Cardiac fibroblast (primary cell): ENCODE measurements around the gene CENATAC.

Source experiments
- DNase-seq, 2 donors: peaks; one replicate each; pipeline versions ENCODE4 v3.0.0 to v3.0.0-alpha.2; 2010; ENCODE audit warnings: low read depth in 2 of 2
- H3K4me3 ChIP-seq, 2 donors: replicated peaks in 1 of 2; 1 replicate in 1 of 2; 2 replicates in 1 of 2; pipeline ENCODE4 v1.5.1; 2011; ENCODE audit warnings: low read depth in 2 of 2, low read length in 2 of 2, mild to moderate bottlenecking in 2 of 2, moderate library complexity in 1 of 2
- TF ChIP-seq, protein P1 (sequence below): IDR thresholded peaks from one replicate; pipeline ENCODE4 v1.5.1; 2011; ENCODE audit warnings: low read depth, mild to moderate bottlenecking, low read length, inconsistent platforms

The CENATAC gene

GRCh38 chr11:119026970-119027369, 29.0 kb downstream of the CENATAC start:
- H3K4me3 ChIP-seq = no peak overlapping the region
- no peak for DNase-seq
- TF ChIP-seq, protein P1, sequence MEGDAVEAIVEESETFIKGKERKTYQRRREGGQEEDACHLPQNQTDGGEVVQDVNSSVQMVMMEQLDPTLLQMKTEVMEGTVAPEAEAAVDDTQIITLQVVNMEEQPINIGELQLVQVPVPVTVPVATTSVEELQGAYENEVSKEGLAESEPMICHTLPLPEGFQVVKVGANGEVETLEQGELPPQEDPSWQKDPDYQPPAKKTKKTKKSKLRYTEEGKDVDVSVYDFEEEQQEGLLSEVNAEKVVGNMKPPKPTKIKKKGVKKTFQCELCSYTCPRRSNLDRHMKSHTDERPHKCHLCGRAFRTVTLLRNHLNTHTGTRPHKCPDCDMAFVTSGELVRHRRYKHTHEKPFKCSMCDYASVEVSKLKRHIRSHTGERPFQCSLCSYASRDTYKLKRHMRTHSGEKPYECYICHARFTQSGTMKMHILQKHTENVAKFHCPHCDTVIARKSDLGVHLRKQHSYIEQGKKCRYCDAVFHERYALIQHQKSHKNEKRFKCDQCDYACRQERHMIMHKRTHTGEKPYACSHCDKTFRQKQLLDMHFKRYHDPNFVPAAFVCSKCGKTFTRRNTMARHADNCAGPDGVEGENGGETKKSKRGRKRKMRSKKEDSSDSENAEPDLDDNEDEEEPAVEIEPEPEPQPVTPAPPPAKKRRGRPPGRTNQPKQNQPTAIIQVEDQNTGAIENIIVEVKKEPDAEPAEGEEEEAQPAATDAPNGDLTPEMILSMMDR = no peak

- TF ChIP-seq, protein P1 = no peak
- DNase-seq = no peak
- H3K4me3 ChIP-seq = no peak overlapping the region
Observed at GRCh38 chr11:119027561-119028345, 29.8 kb downstream of the CENATAC start.

GRCh38 chr11:119028346-119029068, 30.6 kb downstream of the CENATAC start:
- TF ChIP-seq, protein P1 = no peak
- no peak overlapping the region for H3K4me3 ChIP-seq

DNA sequence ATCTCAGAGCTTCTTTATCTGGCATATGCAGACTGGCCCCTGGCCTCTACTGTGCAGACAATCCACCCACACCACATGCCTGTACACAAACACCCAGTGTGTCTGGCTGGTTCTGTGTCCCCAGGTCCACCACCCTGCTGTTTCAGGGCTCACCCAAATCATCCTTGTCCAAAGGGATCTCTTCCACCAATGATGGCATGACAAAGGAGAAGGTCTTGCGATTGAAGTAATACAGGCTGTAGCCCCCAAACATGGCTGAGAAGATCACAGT, 31.1 kb downstream of the CENATAC start:
- no peak overlapping the region for H3K4me3 ChIP-seq
- no peak for DNase-seq
- TF ChIP-seq, protein P1 = no peak

More at GRCh38 chr11:119028346-119029068, 30.6 kb downstream of the CENATAC start:
- DNase-seq = no peak

- TF ChIP-seq, protein P1 = no peak
- DNase-seq = no peak
- peak overlapping the region; percentile 72 to 90 for H3K4me3 ChIP-seq
Observed at GRCh38 chr11:119029340-119030028, 31.5 kb downstream of the CENATAC start.

DNA sequence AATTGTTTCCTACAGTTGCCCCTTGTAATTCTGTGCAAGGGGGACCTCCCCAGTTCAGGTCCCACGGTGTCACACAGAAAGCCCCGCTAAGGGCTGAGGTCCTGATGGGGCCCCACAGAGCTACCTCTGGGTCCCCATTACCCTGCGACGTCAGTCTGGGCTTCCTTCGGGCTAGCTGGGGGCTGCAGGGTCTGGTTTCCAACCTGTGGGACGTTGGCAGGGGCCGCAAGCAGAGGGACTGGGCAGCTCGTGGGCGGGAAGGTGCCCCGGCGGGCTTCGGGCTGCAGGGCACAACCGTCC, 32.0 kb downstream of the CENATAC start:
- no peak for DNase-seq
- TF ChIP-seq, protein P1 = no peak
- H3K4me3 ChIP-seq = peak overlapping the region; percentile 72 to 90
